Activated CD8-positive, alpha-beta T cell treated with anti-CD3 and anti-CD28 coated beads for 36 hours (primary cell): ENCODE measurements around the gene P3H2. TPM values are rescaled to one million over a fixed set of nuclear protein-coding genes. Genes with fewer than 3 reads are reported as not detected.

ENCODE experiments used
- ATAC-seq: fragments of 200-7000 bp; cut with Tn5 transposase; one replicate; pipeline ENCODE4 v1.10.0; 2021; ENCODE audit warnings: mild to moderate bottlenecking, moderate library complexity
- CTCF ChIA-PET: fragments of 350-600 bp; sonication (Branson Sonifier 250); formaldehyde crosslinking; loops from one replicate; lab custom pipeline; 2021; ENCODE audit warnings: antibody characterized with exemption; lab: Charles Lee
- POLR2A ChIA-PET: fragments of 350-600 bp; sonication (Branson Sonifier 250); formaldehyde crosslinking; loops from one replicate; lab custom pipeline; 2021; ENCODE audit warnings: antibody characterized with exemption; lab: Charles Lee
- DNase-seq: peaks from one replicate; pipeline ENCODE4 v3.0.0-alpha.2; 2020
- H3K27ac Mint-ChIP-seq: one replicate; pipeline ENCODE4 v1.8.0; 2021; ENCODE audit warnings: mild to moderate bottlenecking, mixed read lengths
- H3K27me3 Mint-ChIP-seq: one replicate; pipeline ENCODE4 v1.8.0; 2021; ENCODE audit warnings: mixed read lengths
- H3K36me3 Mint-ChIP-seq: one replicate; pipeline ENCODE4 v1.8.0; 2021; ENCODE audit warnings: low read depth, mixed read lengths
- H3K4me1 Mint-ChIP-seq: one replicate; pipeline ENCODE4 v1.8.0; 2021; ENCODE audit warnings: low read depth, mixed read lengths
- H3K4me3 Mint-ChIP-seq: one replicate; pipeline ENCODE4 v1.8.0; 2021; ENCODE audit warnings: mild to moderate bottlenecking, moderate library complexity, mixed read lengths
- H3K9me3 Mint-ChIP-seq: one replicate; pipeline ENCODE4 v1.8.0; 2021; ENCODE audit warnings: mixed read lengths
- intact Hi-C: fragments of 100-400 bp; cut with micrococcal nuclease; formaldehyde crosslinking; loops from one replicate; pipeline ENCODE4 v1.10.0; 2022
- total RNA-seq, 2 experiments: library from RNA; stranded (reverse); gene quantifications; one replicate each; pipeline ENCODE4 v1.2.3, GENCODE V29; 2021
- TF ChIP-seq, protein P1 (sequence below): fragments of 200-600 bp; IDR thresholded peaks from one replicate; pipeline ENCODE4 v1.8.0; 2022; ENCODE audit warnings: antibody characterized with exemption, mild to moderate bottlenecking

Gene P3H2
- total RNA-seq, 2 experiments from 2014 or later, result not detected

- CTCF ChIA-PET, result interaction anchor here (1.0 kb wide), 1 partner anchor 18 kb away, joined by 3 read pairs; no protein-coding TSS in a partner anchor
- POLR2A ChIA-PET, result no interaction called here
- H3K27ac Mint-ChIP-seq, result no peak overlapping the region
These were observed 134.7 kb downstream of the P3H2 start for GRCh38 chr3:189985948-189986347.

GRCh38 chr3:189983612-189984011 lies 137.1 kb downstream of the P3H2 start:
- Mint-ChIP-seq H3K4me3 (no peak overlapping the region), H3K27me3 (peaks cover 19% of the 10 kb centered on the region), H3K36me3 (no peaks in the 10 kb centered on the region), H3K4me1 (no peaks in the 10 kb centered on the region), H3K27ac (no peak overlapping the region), H3K9me3 (no peaks in the 10 kb centered on the region)
- ChIA-PET CTCF (interaction anchor here (1.7 to 1.8 kb wide), 2 partner anchors 17 to 22 kb away, joined by 4 to 8 read pairs; no protein-coding TSS in a partner anchor), POLR2A (no interaction called here)
- intact Hi-C loops, result no loop called here
- TF ChIP-seq, protein P1, sequence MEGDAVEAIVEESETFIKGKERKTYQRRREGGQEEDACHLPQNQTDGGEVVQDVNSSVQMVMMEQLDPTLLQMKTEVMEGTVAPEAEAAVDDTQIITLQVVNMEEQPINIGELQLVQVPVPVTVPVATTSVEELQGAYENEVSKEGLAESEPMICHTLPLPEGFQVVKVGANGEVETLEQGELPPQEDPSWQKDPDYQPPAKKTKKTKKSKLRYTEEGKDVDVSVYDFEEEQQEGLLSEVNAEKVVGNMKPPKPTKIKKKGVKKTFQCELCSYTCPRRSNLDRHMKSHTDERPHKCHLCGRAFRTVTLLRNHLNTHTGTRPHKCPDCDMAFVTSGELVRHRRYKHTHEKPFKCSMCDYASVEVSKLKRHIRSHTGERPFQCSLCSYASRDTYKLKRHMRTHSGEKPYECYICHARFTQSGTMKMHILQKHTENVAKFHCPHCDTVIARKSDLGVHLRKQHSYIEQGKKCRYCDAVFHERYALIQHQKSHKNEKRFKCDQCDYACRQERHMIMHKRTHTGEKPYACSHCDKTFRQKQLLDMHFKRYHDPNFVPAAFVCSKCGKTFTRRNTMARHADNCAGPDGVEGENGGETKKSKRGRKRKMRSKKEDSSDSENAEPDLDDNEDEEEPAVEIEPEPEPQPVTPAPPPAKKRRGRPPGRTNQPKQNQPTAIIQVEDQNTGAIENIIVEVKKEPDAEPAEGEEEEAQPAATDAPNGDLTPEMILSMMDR, result no peak
- DNase-seq, result no peak
- no peak for ATAC-seq

More at GRCh38 chr3:189985948-189986347, 134.7 kb downstream of the P3H2 start:
- Mint-ChIP-seq H3K4me1 (no peaks in the 10 kb centered on the region), H3K9me3 (no peaks in the 10 kb centered on the region), H3K4me3 (no peak overlapping the region), H3K27me3 (peaks cover 30% of the 10 kb centered on the region), H3K36me3 (no peaks in the 10 kb centered on the region)
- intact Hi-C loops, result no loop called here
- TF ChIP-seq, protein P1, result no peak
- no peak for ATAC-seq
- DNase-seq, result no peak

GRCh38 chr3:189982321-189982945 lies 138.3 kb downstream of the P3H2 start:
- peaks cover 19% of the 10 kb centered on the region for H3K27me3 Mint-ChIP-seq
- no peak overlapping the region for H3K27ac Mint-ChIP-seq
- intact Hi-C loops, result no loop called here
- H3K9me3 Mint-ChIP-seq, result no peaks in the 10 kb centered on the region
- H3K4me1 Mint-ChIP-seq, result no peaks in the 10 kb centered on the region
- H3K36me3 Mint-ChIP-seq, result no peaks in the 10 kb centered on the region
- no peak for DNase-seq
- ChIA-PET POLR2A (no interaction called here), CTCF (interaction anchor here (0.6 to 1.8 kb wide), 3 partner anchors 16 to 33 kb away, joined by 4 to 8 read pairs (median 4); no protein-coding TSS in a partner anchor)
- TF ChIP-seq, protein P1, result no peak
- no peak for ATAC-seq
- H3K4me3 Mint-ChIP-seq, result no peak overlapping the region

DNA sequence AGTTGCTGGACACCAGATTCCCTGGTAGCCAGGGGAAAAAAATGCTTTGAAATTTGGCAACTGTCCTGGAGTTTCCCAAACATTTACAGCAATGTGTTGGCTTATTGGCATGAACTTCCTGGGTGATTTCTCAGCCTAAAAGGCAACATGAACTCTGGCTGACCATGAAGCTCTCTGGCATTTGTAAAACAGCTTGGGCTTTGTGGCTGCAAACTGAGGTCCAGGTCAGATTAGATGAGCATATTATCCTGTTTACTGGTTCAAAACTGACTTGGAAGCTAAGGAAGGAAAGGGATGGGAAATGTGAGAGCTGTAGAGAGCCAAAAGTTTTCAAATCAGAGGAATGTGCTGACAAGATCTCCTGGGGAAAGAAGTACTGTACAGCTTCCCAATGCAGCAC lies 139.0 kb downstream of the P3H2 start:
- intact Hi-C loops, result no loop called here
- H3K4me3 Mint-ChIP-seq, result no peak overlapping the region
- CTCF ChIA-PET, result interaction anchor here (0.6 kb wide), 1 partner anchor 34 kb away, joined by 4 read pairs; no protein-coding TSS in a partner anchor

DNA sequence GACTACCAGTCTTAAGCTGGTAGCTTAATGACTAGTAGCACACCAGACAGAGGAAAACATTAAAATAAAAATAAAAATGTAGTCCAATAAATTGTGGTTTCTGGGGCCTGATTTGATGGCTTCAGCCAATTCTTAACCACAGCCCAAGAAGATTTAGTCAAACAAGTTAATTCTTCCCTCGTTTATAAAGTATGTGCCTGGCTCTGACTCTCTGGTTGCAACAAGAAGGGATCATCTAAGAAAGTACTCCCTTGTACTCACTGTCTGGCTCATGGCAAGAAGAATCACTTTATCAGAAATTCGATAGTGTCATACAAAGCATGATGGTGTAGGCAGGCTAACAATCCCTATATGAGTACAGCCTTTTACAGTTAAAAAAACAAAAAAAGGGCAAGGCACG lies 141.9 kb downstream of the P3H2 start:
- Mint-ChIP-seq H3K36me3 (no peaks in the 10 kb centered on the region), H3K4me3 (no peak overlapping the region), H3K27ac (no peak overlapping the region), H3K4me1 (no peaks in the 10 kb centered on the region), H3K9me3 (no peaks in the 10 kb centered on the region), H3K27me3 (peaks cover 30% of the 10 kb centered on the region)
- ATAC-seq (no peak), DNase-seq (no peak)
- ChIA-PET POLR2A (no interaction called here), CTCF (interaction anchor here (1.8 to 2.2 kb wide), 2 partner anchors 11 to 344 kb away, joined by 6 read pairs; partner anchors contain the start of gene CLDN1)
- TF ChIP-seq, protein P1, result no peak
- intact Hi-C loops, result no loop called here

More for the DNA sequence above, 139.0 kb downstream of the P3H2 start:
- ATAC-seq (no peak), DNase-seq (no peak)
- Mint-ChIP-seq H3K36me3 (no peaks in the 10 kb centered on the region), H3K4me1 (no peaks in the 10 kb centered on the region), H3K27ac (no peak overlapping the region), H3K27me3 (peaks cover 17% of the 10 kb centered on the region), H3K9me3 (no peaks in the 10 kb centered on the region)
- POLR2A ChIA-PET, result no interaction called here
- TF ChIP-seq, protein P1, result no peak
